OCI-LY1 (cell line): Measurements from ENCODE around the gene ATP5F1D.

Experiments
- CTCF ChIP-seq: fragments of 200-600 bp; sonication (generic), shearing (Covaris generic); IDR thresholded peaks from 2 replicates; pipeline ENCODE4 v1.5.1; 2017; ENCODE audit warnings: mild to moderate bottlenecking, antibody characterized with exemption, low read length, moderate library complexity, mixed read lengths
- EZH2 ChIP-seq: fragments of 200-600 bp; sonication (generic), shearing (Covaris generic); IDR thresholded peaks from 2 replicates; pipeline ENCODE4 v1.8.0; 2017; ENCODE audit warnings: borderline replicate concordance, mixed run types, mild to moderate bottlenecking, antibody characterized with exemption, low read length, moderate library complexity, mixed read lengths

GRCh38 chr19:1224847-1225246, 16.7 kb upstream of the ATP5F1D start:
- no peak for TF ChIP-seq CTCF
- no peak for TF ChIP-seq EZH2
